ENCODE results near the gene FLOT1. TPM values are rescaled to one million over a fixed set of nuclear protein-coding genes. Genes with fewer than 3 reads are reported as not detected.
"Not testable (repeated sequence)": the region's sequence is repeated elsewhere in the genome, so short reads cannot be mapped to it uniquely, and the experiment has no call there.

FLOT1 gene
- polyA plus RNA-seq, 2 of the 4 experiments (the other 2 are of a cell fraction): 89.7 to 135 TPM

- TF ChIP-seq REST (IDR thresholded peaks at IDR 0.05) (no peak), FOXS1 (CRISPR knock-in tag; IDR thresholded peaks at IDR 0.05) (no peak), PHF8 (IDR thresholded peaks at IDR 0.05; ENCODE audit: borderline replicate concordance, low read depth) (no peak)
Observed at GRCh38 chr6:30766461-30767157, 24.1 kb upstream of the FLOT1 start (continued).

- H3K9me3 ChIP-seq; POLR2A ChIA-PET; H3K4me3 ChIP-seq; FAIRE-seq; H3K4me2 ChIP-seq; ATAC-seq; DNase-seq (ENCODE audit: low read depth in 1 of 2, low spot score in 1 of 2): not testable (repeated sequence)
- CTCF ChIA-PET: interaction anchor here (0.6 to 1.9 kb wide), 5 partner anchors 8 to 86 kb away, joined by 3 to 4 read pairs (median 3); no protein-coding TSS in a partner anchor
- Histone ChIP-seq H3K4me1 (peaks cover 78% of the 10 kb centered on the region), H3K27ac (peak overlapping the region; percentile 39 to 97; a peak in 5 of 6 replicates)
- 74% methylated on average over 1 of the region's 1 CpG for WGBS (ENCODE audit: missing lambda C conversion rate)
Observed at GRCh38 chr6:30765495-30765894, 23.0 kb upstream of the FLOT1 start.

GRCh38 chr6:30764490-30765043, 22.1 kb upstream of the FLOT1 start:
- ChIA-PET POLR2A (interaction anchor here (0.7 to 2.3 kb wide), 2 partner anchors 12 to 17 kb away, joined by 3 to 12 read pairs; no protein-coding TSS in a partner anchor), CTCF (interaction anchor here (0.7 to 1.3 kb wide), 6 partner anchors 12 to 120 kb away, joined by 3 read pairs; partner anchors contain the start of gene DDR1)
- H3K27ac ChIP-seq: peak overlapping the region; percentile 93 to 97
- H3K4me2 ChIP-seq: peak overlapping the region; percentile 67
- WGBS (ENCODE audit: missing lambda C conversion rate): 58% methylated on average over 13 of the region's 13 CpGs
- not testable (repeated sequence) for H3K4me3 ChIP-seq; DNase-seq (ENCODE audit: low read depth in 1 of 2, low spot score in 1 of 2); FAIRE-seq; ATAC-seq; H3K9me3 ChIP-seq
- 0 out of 2 replicates have a peak, but pooled peaks have one; percentile 0 for TF ChIP-seq GATA3 (IDR thresholded peaks at IDR 0.05; ENCODE audit: borderline replicate concordance)
- H3K4me1 ChIP-seq: peaks cover 78% of the 10 kb centered on the region

GRCh38 chr6:30763618-30764489, 21.4 kb upstream of the FLOT1 start:
- H3K27ac ChIP-seq: peak overlapping the region; percentile 93 to 97
- H3K4me3 ChIP-seq: no peak overlapping the region
- peak overlapping the region; percentile 67 for H3K4me2 ChIP-seq
- H3K4me1 ChIP-seq: peaks cover 81% of the 10 kb centered on the region
- ChIA-PET POLR2A (interaction anchor here (0.7 to 2.3 kb wide), 3 partner anchors 12 to 18 kb away, joined by 3 to 12 read pairs (median 3); no protein-coding TSS in a partner anchor), CTCF (interaction anchor here (0.6 to 1.3 kb wide), 9 partner anchors 7 to 121 kb away, joined by 3 to 4 read pairs (median 3); partner anchors contain the start of gene DDR1)
- FAIRE-seq (no peak), ATAC-seq (peak in 1 of 2 experiments; percentile 49; a peak in 3 of 6 replicates), DNase-seq (ENCODE audit: low read depth in 1 of 2, low spot score in 1 of 2) (peak in 1 of 2 experiments; percentile 68)
- H3K9me3 ChIP-seq: no peaks in the 10 kb centered on the region
- 14% methylated on average over 7 of the region's 8 CpGs for WGBS (ENCODE audit: missing lambda C conversion rate)
- TF ChIP-seq ATOH8 (CRISPR knock-in tag; IDR thresholded peaks at IDR 0.05; ENCODE audit: low read depth) (peak; percentile 30; the same call in 1 of the 2 replicates), RFX5 (IDR thresholded peaks at IDR 0.05) (no peak), NR3C1 (IDR thresholded peaks at IDR 0.05) (no peak), MAZ (IDR thresholded peaks at IDR 0.05; ENCODE audit: borderline replicate concordance, low read depth, low read length) (no peak), EP300 (IDR thresholded peaks at IDR 0.05) (peak in 1 of 2 experiments; percentile 50; a peak in 2 of 5 replicates), FOXS1 (CRISPR knock-in tag; IDR thresholded peaks at IDR 0.05) (0 out of 2 replicates have a peak, but pooled peaks have one; percentile 41), MAX (IDR thresholded peaks at IDR 0.05) (peak; percentile 44; the same call in 1 of the 2 replicates), EHF (CRISPR knock-in tag; IDR thresholded peaks at IDR 0.05) (no peak), CBX2 (IDR thresholded peaks at IDR 0.05; ENCODE audit: borderline replicate concordance, low read depth) (no peak), TP53 (CRISPR knock-in tag; IDR thresholded peaks at IDR 0.05) (no peak), SREBF2 (IDR thresholded peaks at IDR 0.05) (no peak), CEBPB (IDR thresholded peaks at IDR 0.05) (peak in 1 of 2 experiments; percentile 39; a peak in 1 of 4 replicates), HOXA7 (CRISPR knock-in tag; IDR thresholded peaks at IDR 0.05) (no peak), CHD2 (IDR thresholded peaks at IDR 0.05; ENCODE audit: low read length, partially characterized antibody) (no peak), JUNB (IDR thresholded peaks at IDR 0.05) (no peak), JUN (IDR thresholded peaks at IDR 0.05) (0 out of 5 replicates have a peak, but pooled peaks of 1 of the 2 experiments have one; percentile 34), HOXB5 (CRISPR knock-in tag; IDR thresholded peaks at IDR 0.05) (0 out of 2 replicates have a peak, but pooled peaks have one; percentile 65), MAFK (IDR thresholded peaks at IDR 0.05; ENCODE audit: partially characterized antibody) (no peak), E2F6 (IDR thresholded peaks at IDR 0.05; ENCODE audit: borderline replicate concordance, low read depth) (peak; percentile 15; the same call in 1 of the 2 replicates), BHLHE40 (IDR thresholded peaks at IDR 0.05; ENCODE audit: low read depth, low read length) (no peak)

Data from A549 (cell line).